Measurements from ENCODE around the gene ANKS1A. TPM values are rescaled to one million over a fixed set of nuclear protein-coding genes. Genes with fewer than 3 reads are reported as not detected.

ANKS1A gene
- total RNA-seq, 1 donor from 2014 or later, result 48.1 TPM

DNA sequence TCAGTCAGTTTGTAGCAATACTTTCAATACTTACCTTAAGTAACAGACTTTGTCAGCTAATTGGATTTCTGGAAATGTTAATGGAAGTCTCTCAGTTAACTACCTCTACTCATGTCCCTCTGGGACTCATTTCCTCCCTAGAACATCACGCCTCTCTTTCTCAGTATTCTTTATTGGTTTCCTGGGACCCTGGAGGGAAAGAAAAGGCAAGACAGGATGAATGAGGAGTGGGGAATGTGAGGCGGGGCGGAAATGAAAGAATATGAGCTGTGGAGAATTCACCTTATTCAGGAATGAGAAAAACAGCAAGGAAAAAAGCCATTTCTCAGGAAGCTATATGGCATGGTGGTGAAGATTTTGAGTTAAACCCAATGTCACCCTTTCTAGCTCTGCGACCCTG is 62.7 kb downstream of the ANKS1A start:
- H3K9me3 ChIP-seq, result no peaks in the 10 kb centered on the region
- H3K27ac ChIP-seq, result no peak overlapping the region
- TF ChIP-seq CTCF (IDR thresholded peaks at IDR 0.05), result no peak
- ATAC-seq (no peak), DNase-seq (no peak)
- intact Hi-C loops (cut with DNase I), result no loop called here
- H3K4me3 ChIP-seq, result no peak overlapping the region
- peaks cover 44% of the 10 kb centered on the region for H3K4me1 ChIP-seq
- H3K27me3 ChIP-seq (ENCODE audit: low read depth), result no peaks in the 10 kb centered on the region
- no peaks in the 10 kb centered on the region for H3K36me3 ChIP-seq

DNA sequence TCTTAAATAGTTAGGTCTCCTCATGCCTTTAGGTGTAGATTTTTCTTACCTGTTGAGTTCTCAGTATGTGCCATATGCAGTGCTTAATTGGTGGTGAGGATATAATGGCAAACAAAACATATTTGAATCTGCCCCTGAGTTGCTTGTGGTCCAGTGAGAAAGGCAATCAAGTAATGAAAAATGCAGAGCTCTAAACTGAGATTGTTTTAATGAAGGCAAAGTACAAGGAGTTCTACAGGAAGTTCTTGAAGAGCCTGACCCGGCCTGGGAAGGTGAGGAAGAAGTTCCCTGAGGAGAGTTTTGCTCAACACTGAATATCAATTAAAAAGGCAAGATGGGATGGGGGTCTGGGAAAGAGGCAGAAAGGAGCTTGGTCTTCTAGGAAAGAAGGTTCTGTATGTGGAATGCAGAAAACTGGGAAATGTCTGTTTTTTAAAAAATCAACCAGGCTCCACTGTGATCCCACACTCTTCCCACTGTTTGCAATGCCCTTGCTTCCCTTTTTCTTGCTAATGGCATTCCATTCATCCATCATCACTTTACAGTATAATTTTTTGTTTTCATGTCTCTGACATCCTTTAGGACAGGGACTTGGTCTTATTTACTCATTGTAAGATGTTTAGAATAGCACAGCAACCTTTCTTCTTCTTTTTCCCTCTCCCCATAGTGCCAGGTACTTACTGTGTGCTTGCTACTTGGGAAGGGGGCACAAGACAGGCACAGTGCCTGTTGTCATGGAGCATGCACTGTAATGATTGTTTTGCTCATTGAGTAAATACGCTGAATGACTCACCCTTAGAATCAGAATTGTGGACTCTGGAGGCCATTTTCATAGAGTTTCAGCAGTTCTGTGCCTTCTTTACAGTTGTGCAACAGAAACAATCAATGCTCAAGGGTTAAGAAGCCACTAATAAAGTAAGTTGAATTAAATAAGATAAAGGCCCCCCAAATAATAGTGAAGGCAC is 64.3 kb downstream of the ANKS1A start:
- ATAC-seq (peak; percentile 85 to 90), DNase-seq (no peak)
- H3K27ac ChIP-seq, result peak overlapping the region; percentile 4
- no peak overlapping the region for H3K4me3 ChIP-seq
- no peak for TF ChIP-seq CTCF (IDR thresholded peaks at IDR 0.05)
- no peaks in the 10 kb centered on the region for H3K36me3 ChIP-seq
- intact Hi-C loops (cut with DNase I), result no loop called here
- H3K9me3 ChIP-seq, result no peaks in the 10 kb centered on the region
- peaks cover 58% of the 10 kb centered on the region for H3K4me1 ChIP-seq
- no peaks in the 10 kb centered on the region for H3K27me3 ChIP-seq (ENCODE audit: low read depth)

DNA sequence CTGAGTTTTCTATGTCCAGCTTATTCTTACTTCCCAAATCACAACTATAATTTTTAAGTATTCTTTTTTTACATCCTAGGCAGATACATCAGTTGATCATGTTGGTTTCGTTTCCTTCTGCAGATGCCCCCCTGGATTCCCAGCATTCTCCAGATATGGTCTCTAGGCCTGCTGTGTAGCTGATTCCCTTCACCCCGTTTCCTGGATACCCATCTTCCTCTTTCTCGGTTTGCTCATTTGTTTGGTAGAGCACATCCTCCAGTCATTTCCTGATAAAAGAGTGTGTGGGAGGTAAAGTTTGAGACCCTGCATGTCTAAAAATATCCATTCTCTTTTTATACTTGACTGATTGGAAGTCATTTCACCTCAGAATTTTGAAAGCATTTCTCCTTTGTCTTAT is 66.4 kb downstream of the ANKS1A start:
- DNase-seq, result no peak
- peaks cover 3% of the 10 kb centered on the region for H3K36me3 ChIP-seq
- ATAC-seq, result peak; percentile 25 to 45

GRCh38 chr6:34957231-34957783 is 68.3 kb downstream of the ANKS1A start:
- peaks cover 82% of the 10 kb centered on the region for H3K4me1 ChIP-seq
- TF ChIP-seq CTCF (IDR thresholded peaks at IDR 0.05), result no peak
- no peak overlapping the region for H3K4me3 ChIP-seq
- H3K9me3 ChIP-seq, result no peaks in the 10 kb centered on the region
- H3K27ac ChIP-seq, result peak overlapping the region; percentile 9
- intact Hi-C loops (cut with DNase I), result no loop called here
- ATAC-seq (no peak), DNase-seq (no peak)
- peaks cover 4% of the 10 kb centered on the region for H3K36me3 ChIP-seq
- H3K27me3 ChIP-seq (ENCODE audit: low read depth), result no peaks in the 10 kb centered on the region

More for the DNA sequence above, 66.4 kb downstream of the ANKS1A start:
- Histone ChIP-seq H3K27ac (peak overlapping the region; percentile 41), H3K9me3 (no peaks in the 10 kb centered on the region), H3K4me1 (peaks cover 79% of the 10 kb centered on the region), H3K4me3 (no peak overlapping the region), H3K27me3 (ENCODE audit: low read depth) (no peaks in the 10 kb centered on the region)
- TF ChIP-seq CTCF (IDR thresholded peaks at IDR 0.05), result no peak
- intact Hi-C loops (cut with DNase I), result no loop called here

GRCh38 chr6:34958734-34959133 is 69.7 kb downstream of the ANKS1A start:
- ATAC-seq (peak; percentile 68 to 82), DNase-seq (no peak)
- H3K9me3 ChIP-seq, result no peaks in the 10 kb centered on the region
- no peak overlapping the region for H3K4me3 ChIP-seq
- no peaks in the 10 kb centered on the region for H3K27me3 ChIP-seq (ENCODE audit: low read depth)
- TF ChIP-seq CTCF (IDR thresholded peaks at IDR 0.05), result no peak
- H3K4me1 ChIP-seq, result peaks cover 70% of the 10 kb centered on the region
- intact Hi-C loops (cut with DNase I), result no loop called here
- H3K36me3 ChIP-seq, result peaks cover 4% of the 10 kb centered on the region
- peak overlapping the region; percentile 57 for H3K27ac ChIP-seq
